Astrocyte (in vitro differentiated cells and primary cell): Measurements from ENCODE around the gene PPM1L.

Experiments used
- EZH2 ChIP-seq: IDR thresholded peaks from 2 replicates; pipeline ENCODE4 v1.6.1; 2012; ENCODE audit warnings: mild to moderate bottlenecking, low read length, inconsistent platforms; ENCODE audit not compliant: insufficient read depth
- TF ChIP-seq, protein P1 (sequence below): IDR thresholded peaks from 2 replicates; pipeline ENCODE4 v1.5.1; 2011; ENCODE audit warnings: low read depth, mild to moderate bottlenecking, inconsistent platforms, low read length, moderate library complexity; ENCODE audit not compliant: insufficient read depth

DNA sequence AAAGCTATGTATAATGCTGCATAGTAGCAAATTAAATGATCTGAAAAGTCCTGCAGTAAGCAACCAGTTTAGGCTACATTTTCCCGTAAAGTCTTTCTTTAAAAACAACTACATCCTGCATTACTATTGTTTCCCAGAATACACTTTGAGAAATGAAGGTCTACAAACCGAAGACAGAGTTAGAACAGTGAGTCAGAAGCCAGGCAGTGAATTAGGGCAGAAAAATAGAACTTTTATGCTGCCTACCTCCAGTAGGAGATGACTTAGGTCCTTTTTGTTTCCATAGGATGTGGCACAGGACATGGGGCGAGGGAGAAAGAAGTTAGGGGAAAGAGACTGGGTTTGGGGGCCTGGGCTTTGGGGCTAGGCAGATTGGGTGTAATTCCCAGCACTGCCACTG, 127.3 kb downstream of the PPM1L start:
- TF ChIP-seq, protein P1, sequence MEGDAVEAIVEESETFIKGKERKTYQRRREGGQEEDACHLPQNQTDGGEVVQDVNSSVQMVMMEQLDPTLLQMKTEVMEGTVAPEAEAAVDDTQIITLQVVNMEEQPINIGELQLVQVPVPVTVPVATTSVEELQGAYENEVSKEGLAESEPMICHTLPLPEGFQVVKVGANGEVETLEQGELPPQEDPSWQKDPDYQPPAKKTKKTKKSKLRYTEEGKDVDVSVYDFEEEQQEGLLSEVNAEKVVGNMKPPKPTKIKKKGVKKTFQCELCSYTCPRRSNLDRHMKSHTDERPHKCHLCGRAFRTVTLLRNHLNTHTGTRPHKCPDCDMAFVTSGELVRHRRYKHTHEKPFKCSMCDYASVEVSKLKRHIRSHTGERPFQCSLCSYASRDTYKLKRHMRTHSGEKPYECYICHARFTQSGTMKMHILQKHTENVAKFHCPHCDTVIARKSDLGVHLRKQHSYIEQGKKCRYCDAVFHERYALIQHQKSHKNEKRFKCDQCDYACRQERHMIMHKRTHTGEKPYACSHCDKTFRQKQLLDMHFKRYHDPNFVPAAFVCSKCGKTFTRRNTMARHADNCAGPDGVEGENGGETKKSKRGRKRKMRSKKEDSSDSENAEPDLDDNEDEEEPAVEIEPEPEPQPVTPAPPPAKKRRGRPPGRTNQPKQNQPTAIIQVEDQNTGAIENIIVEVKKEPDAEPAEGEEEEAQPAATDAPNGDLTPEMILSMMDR: no peak
- no peak for TF ChIP-seq EZH2
